K562 (cell line): ENCODE data around the gene GTPBP6. TPM values are rescaled to one million over a fixed set of nuclear protein-coding genes. Genes with fewer than 3 reads are reported as not detected.

ENCODE experiments used
- ADNP ChIP-seq: fragments of 200-800 bp; sonication (Bioruptor generic); IDR thresholded peaks from 2 replicates; pipeline ENCODE4 v1.6.1; 2016; ENCODE audit warnings: missing genetic modification characterization, missing compliant biosample characterization
- BCOR ChIP-seq: fragments of 450-650 bp; IDR thresholded peaks from 2 replicates; pipeline ENCODE4 v1.6.1; 2016
- HDAC2 ChIP-seq: fragments of 450-650 bp; IDR thresholded peaks from 2 replicates; pipeline ENCODE4 v1.6.1; 2016; ENCODE audit warnings: mild to moderate bottlenecking
- IRF9 ChIP-seq: fragments of 450-650 bp; IDR thresholded peaks from 2 replicates; pipeline ENCODE4 v1.6.1; 2016; ENCODE audit warnings: missing biosample characterization, missing genetic modification characterization
- MXD1 ChIP-seq: fragments of 250-450 bp; sonication (Bioruptor Pico); IDR thresholded peaks from 2 replicates; pipeline ENCODE4 v1.8.0; 2021; ENCODE audit warnings: borderline replicate concordance, mild to moderate bottlenecking, moderate library complexity; ENCODE audit not compliant: poor library complexity, severe bottlenecking
- NUFIP1 ChIP-seq: fragments of 450-650 bp; IDR thresholded peaks from 2 replicates; pipeline ENCODE4 v1.6.1; 2018; ENCODE audit not compliant: partially characterized antibody
- SMARCA5 ChIP-seq: fragments of 450-650 bp; IDR thresholded peaks from 2 replicates; pipeline ENCODE4 v1.6.1; 2016
- TBL1XR1 ChIP-seq, 2 experiments: IDR thresholded peaks; 2 replicates each; pipeline ENCODE4 v1.6.1; 2012; ENCODE audit warnings: improper control_type of control experiment in 2 of 2, low read length in 2 of 2, mild to moderate bottlenecking in 1 of 2
- TFE3 ChIP-seq: fragments of 450-650 bp; formaldehyde crosslinking; IDR thresholded peaks from 2 replicates; pipeline ENCODE4 v1.4.0; 2020; ENCODE audit warnings: mild to moderate bottlenecking, mixed read lengths
- ZNF316 ChIP-seq: fragments of 450-650 bp; IDR thresholded peaks from 2 replicates; pipeline ENCODE4 v1.6.1; 2016
- ZNF408 ChIP-seq: fragments of 250-450 bp; sonication (Bioruptor Pico); IDR thresholded peaks from 2 replicates; pipeline ENCODE4 v1.4.0; 2020; ENCODE audit warnings: low read depth, mild to moderate bottlenecking, moderate library complexity
- ZNF512 ChIP-seq: IDR thresholded peaks from 2 replicates; pipeline ENCODE4 v1.6.1; 2016; ENCODE audit warnings: missing genetic modification characterization, missing compliant biosample characterization
- polyA plus RNA-seq, 8 experiments: library from polyadenylated mRNA; depleted of rRNA in 4 of 8; stranded (reverse) in 5 of 8; unstranded in 3 of 8; fragments of >200 nt; fragmentation: Nextera tagmentation in 2 of 8; fragmentation: Illumina TruSeq in 1 of 8; extraction: Ambion mirVana in 2 of 8; extraction: Trizol in 1 of 8; gene quantifications; 2 replicates each; pipeline versions ENCODE4 v1.2.1 to v1.2.3, GENCODE V29; 2011 to 2014; ENCODE audit warnings: inconsistent platforms in 1 of 8, missing spikeins in 1 of 8
- total RNA-seq, 7 experiments: library from RNA; depleted of rRNA in 6 of 7; stranded (reverse); fragments of >200 nt in 6 of 7; fragmentation: Illumina TruSeq in 2 of 7; extraction: Trizol in 2 of 7; gene quantifications; 2 replicates each; pipeline versions ENCODE4 v1.2.1 to v1.2.3, GENCODE V29; 2011 to 2021; ENCODE audit warnings: low replicate concordance in 1 of 7
- TF ChIP-seq, protein P1 (sequence below): fragments of 250-450 bp; sonication (Bioruptor Pico); IDR thresholded peaks from 2 replicates; pipeline ENCODE4 v1.9.0; 2021; ENCODE audit warnings: mild to moderate bottlenecking
- TF ChIP-seq, protein P2 (sequence below): fragments of 250-450 bp; sonication (Bioruptor Pico); IDR thresholded peaks from 2 replicates; pipeline ENCODE4 v1.6.1; 2021; ENCODE audit warnings: mild to moderate bottlenecking
- TF ChIP-seq, protein P3 (sequence below): sonication (generic); formaldehyde crosslinking; IDR thresholded peaks from 2 replicates; pipeline ENCODE4 v1.8.0; 2022; ENCODE audit warnings: missing genetic modification reagents, mild to moderate bottlenecking, moderate library complexity, borderline replicate concordance
- TF ChIP-seq, protein P4 (sequence below): fragments of 250-450 bp; sonication (Bioruptor Pico); IDR thresholded peaks from 2 replicates; pipeline ENCODE4 v1.4.0; 2020; ENCODE audit warnings: mild to moderate bottlenecking, moderate library complexity

GTPBP6 gene
- total and polyA plus RNA-seq, 9 of the 15 experiments (the other 6 are each of a cell fraction or from before 2014, with no cell fraction given) = 0.24 to 35.2 (median 8.0) TPM

DNA sequence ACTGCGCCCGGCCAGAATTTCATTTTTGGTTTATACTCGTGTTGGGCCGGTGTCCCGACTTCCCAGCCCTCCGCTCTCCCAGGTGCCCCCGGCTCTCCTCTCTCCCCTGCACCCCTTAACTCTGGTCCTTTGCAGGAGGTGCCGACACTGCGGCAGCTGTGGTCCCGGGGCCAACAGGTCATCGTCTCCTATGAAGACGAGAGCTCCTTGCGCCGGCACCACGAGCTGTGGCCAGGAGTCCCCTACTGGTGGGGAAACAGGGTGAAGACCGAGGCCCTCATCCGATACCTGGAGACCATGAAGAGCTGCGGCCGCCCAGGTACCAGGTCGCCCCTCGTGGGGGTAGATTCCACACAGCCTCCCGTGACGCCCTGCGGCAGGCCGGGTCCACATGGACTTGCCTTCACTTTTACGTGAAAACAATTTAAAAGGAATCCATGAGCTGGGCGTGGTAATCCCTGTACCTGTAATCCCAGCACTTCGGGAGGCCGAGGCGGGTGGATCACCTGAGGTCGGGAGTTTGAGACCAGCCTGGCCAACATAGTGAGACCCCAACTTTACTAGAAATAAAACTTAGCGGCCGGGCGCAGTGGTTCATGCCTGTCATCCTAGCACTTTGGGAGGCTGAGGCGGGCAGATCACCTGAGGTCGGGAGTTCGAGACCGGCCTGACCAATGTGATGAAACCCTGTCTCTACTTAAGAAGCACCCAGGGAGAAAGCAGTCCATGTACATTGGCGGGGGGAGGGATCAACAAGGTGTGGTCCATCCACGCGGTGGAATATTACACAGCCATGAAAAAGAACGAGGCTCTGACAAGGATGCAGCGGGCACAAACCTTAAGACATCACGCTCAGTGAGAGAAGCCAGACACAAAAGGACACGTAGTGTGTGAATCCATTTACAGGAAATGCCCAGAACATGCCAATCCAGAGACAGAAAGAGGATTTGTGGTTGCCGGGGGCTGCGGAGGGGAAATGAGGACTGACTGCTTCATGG is 25.4 kb downstream of the GTPBP6 start (continued):
- TF ChIP-seq TBL1XR1 (IDR thresholded peaks at IDR 0.05; ENCODE audit: low read length in 2 of 2) (no peak), ADNP (tag) (peak; percentile 38; the same call in 1 of the 2 replicates), HDAC2 (0 out of 2 replicates have a peak, but pooled peaks have one; percentile 27), ZNF408 (CRISPR knock-in tag) (no peak), SMARCA5 (peak; percentile 55; the same call in 1 of the 2 replicates), MXD1 (CRISPR knock-in tag) (no peak), BCOR (peak; percentile 65), ZNF316 (no peak), TFE3 (CRISPR knock-in tag) (no peak), NUFIP1 (no peak), ZNF512 (no peak), IRF9 (tag) (no peak)
- TF ChIP-seq, protein P1, sequence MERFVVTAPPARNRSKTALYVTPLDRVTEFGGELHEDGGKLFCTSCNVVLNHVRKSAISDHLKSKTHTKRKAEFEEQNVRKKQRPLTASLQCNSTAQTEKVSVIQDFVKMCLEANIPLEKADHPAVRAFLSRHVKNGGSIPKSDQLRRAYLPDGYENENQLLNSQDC (CRISPR knock-in tag) = no peak
- TF ChIP-seq, protein P2, sequence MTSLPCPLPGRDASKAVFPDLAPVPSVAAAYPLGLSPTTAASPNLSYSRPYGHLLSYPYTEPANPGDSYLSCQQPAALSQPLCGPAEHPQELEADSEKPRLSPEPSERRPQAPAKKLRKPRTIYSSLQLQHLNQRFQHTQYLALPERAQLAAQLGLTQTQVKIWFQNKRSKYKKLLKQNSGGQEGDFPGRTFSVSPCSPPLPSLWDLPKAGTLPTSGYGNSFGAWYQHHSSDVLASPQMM (CRISPR knock-in tag) = no peak
- TF ChIP-seq, protein P3, sequence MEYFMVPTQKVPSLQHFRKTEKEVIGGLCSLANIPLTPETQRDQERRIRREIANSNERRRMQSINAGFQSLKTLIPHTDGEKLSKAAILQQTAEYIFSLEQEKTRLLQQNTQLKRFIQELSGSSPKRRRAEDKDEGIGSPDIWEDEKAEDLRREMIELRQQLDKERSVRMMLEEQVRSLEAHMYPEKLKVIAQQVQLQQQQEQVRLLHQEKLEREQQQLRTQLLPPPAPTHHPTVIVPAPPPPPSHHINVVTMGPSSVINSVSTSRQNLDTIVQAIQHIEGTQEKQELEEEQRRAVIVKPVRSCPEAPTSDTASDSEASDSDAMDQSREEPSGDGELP (CRISPR knock-in tag) = no peak
- TF ChIP-seq, protein P4, sequence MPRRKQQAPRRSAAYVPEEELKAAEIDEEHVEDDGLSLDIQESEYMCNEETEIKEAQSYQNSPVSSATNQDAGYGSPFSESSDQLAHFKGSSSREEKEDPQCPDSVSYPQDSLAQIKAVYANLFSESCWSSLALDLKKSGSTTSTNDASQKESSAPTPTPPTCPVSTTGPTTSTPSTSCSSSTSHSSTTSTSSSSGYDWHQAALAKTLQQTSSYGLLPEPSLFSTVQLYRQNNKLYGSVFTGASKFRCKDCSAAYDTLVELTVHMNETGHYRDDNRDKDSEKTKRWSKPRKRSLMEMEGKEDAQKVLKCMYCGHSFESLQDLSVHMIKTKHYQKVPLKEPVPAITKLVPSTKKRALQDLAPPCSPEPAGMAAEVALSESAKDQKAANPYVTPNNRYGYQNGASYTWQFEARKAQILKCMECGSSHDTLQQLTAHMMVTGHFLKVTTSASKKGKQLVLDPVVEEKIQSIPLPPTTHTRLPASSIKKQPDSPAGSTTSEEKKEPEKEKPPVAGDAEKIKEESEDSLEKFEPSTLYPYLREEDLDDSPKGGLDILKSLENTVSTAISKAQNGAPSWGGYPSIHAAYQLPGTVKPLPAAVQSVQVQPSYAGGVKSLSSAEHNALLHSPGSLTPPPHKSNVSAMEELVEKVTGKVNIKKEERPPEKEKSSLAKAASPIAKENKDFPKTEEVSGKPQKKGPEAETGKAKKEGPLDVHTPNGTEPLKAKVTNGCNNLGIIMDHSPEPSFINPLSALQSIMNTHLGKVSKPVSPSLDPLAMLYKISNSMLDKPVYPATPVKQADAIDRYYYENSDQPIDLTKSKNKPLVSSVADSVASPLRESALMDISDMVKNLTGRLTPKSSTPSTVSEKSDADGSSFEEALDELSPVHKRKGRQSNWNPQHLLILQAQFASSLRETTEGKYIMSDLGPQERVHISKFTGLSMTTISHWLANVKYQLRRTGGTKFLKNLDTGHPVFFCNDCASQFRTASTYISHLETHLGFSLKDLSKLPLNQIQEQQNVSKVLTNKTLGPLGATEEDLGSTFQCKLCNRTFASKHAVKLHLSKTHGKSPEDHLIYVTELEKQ (CRISPR knock-in tag) = no peak
